Trophoblast cell (in vitro differentiated cells and primary cell): ENCODE results near the gene LGR5.

Source experiments
- DNase-seq, 2 donors: peaks; one replicate each; pipeline ENCODE4 v3.0.0-alpha.2; 2016
- H2AFZ ChIP-seq: 2 replicates; pipeline ENCODE4 v1.6.1; 2013; ENCODE audit warnings: low read length, moderate library complexity, mild to moderate bottlenecking; ENCODE audit not compliant: insufficient read depth, poor library complexity
- H2AK5ac ChIP-seq: 2 replicates; pipeline ENCODE4 v1.6.1; 2013; ENCODE audit warnings: mild to moderate bottlenecking, low read length
- H2BK120ac ChIP-seq: 2 replicates; pipeline ENCODE4 v1.6.1; 2013; ENCODE audit warnings: low read length, mild to moderate bottlenecking, moderate library complexity; ENCODE audit not compliant: insufficient read depth, poor library complexity
- H2BK12ac ChIP-seq: 2 replicates; pipeline ENCODE4 v1.6.1; 2013; ENCODE audit warnings: mild to moderate bottlenecking, low read length, moderate library complexity
- H2BK5ac ChIP-seq: 2 replicates; pipeline ENCODE4 v1.6.1; 2013; ENCODE audit warnings: low read length, low read depth, moderate library complexity, mild to moderate bottlenecking; ENCODE audit not compliant: poor library complexity
- H3K14ac ChIP-seq: 2 replicates; pipeline ENCODE4 v1.6.1; 2013; ENCODE audit warnings: mild to moderate bottlenecking, low read length
- H3K18ac ChIP-seq: 2 replicates; pipeline ENCODE4 v1.6.1; 2013; ENCODE audit warnings: mild to moderate bottlenecking, low read length
- H3K23ac ChIP-seq: 2 replicates; pipeline ENCODE4 v1.6.1; 2013; ENCODE audit warnings: low read length
- H3K27ac ChIP-seq: 2 replicates; pipeline ENCODE4 v1.5.1; 2013; ENCODE audit warnings: low read depth, mild to moderate bottlenecking, inconsistent platforms, low read length, moderate library complexity
- H3K27me3 ChIP-seq: 2 replicates; pipeline ENCODE4 v1.6.1; 2013; ENCODE audit warnings: inconsistent platforms, mild to moderate bottlenecking, low read length, moderate library complexity; ENCODE audit not compliant: insufficient read depth
- H3K36me3 ChIP-seq, 2 experiments: 1 replicate in 1 of 2; 2 replicates in 1 of 2; pipeline ENCODE4 v1.6.1; 2013; ENCODE audit warnings: low read length in 2 of 2, mild to moderate bottlenecking in 2 of 2, moderate library complexity in 1 of 2; ENCODE audit not compliant: insufficient read depth in 2 of 2, control insufficient read depth in 1 of 2
- H3K4ac ChIP-seq: 2 replicates; pipeline ENCODE4 v1.6.1; 2013; ENCODE audit warnings: low read depth, mild to moderate bottlenecking, low read length, moderate library complexity
- H3K4me1 ChIP-seq, 2 experiments: 1 replicate in 1 of 2; 2 replicates in 1 of 2; pipeline ENCODE4 v1.6.1; 2013; ENCODE audit warnings: low read length in 2 of 2, mild to moderate bottlenecking in 2 of 2, moderate library complexity in 1 of 2; ENCODE audit not compliant: insufficient read depth in 2 of 2, control insufficient read depth in 1 of 2
- H3K4me2 ChIP-seq: 2 replicates; pipeline ENCODE4 v1.6.1; 2013; ENCODE audit warnings: inconsistent platforms, mild to moderate bottlenecking, low read length, moderate library complexity
- H3K4me3 ChIP-seq: 2 replicates; pipeline ENCODE4 v1.5.1; 2013; ENCODE audit warnings: mild to moderate bottlenecking, low read depth, low read length, inconsistent platforms
- H3K79me1 ChIP-seq: one replicate; pipeline ENCODE4 v1.6.1; 2013; ENCODE audit warnings: low read length
- H3K79me2 ChIP-seq: 2 replicates; pipeline ENCODE4 v1.6.1; 2013; ENCODE audit warnings: low read length, mild to moderate bottlenecking; ENCODE audit not compliant: control insufficient read depth, insufficient read depth, poor library complexity
- H3K9ac ChIP-seq: 2 replicates; pipeline ENCODE4 v1.6.1; 2013; ENCODE audit warnings: mild to moderate bottlenecking, low read length
- H3K9me3 ChIP-seq: 2 replicates; pipeline ENCODE4 v1.6.1; 2013; ENCODE audit warnings: low read depth, mild to moderate bottlenecking, control low read depth, inconsistent platforms, low read length; ENCODE audit not compliant: insufficient read depth
- H4K12ac ChIP-seq: 2 replicates; pipeline ENCODE4 v1.6.1; 2013; ENCODE audit warnings: low read depth, mild to moderate bottlenecking, low read length, moderate library complexity
- H4K8ac ChIP-seq: 2 replicates; pipeline ENCODE4 v1.6.1; 2013; ENCODE audit warnings: low read depth, mild to moderate bottlenecking, low read length, moderate library complexity
- H4K91ac ChIP-seq: one replicate; pipeline ENCODE4 v1.6.1; 2013; ENCODE audit warnings: low read depth, mild to moderate bottlenecking, low read length, moderate library complexity
- WGBS: extraction: QIAGEN DNeasy Blood & Tissue Kit; methylation state at CpG from one replicate; pipeline ENCODE4 v1.1.7; 2013; ENCODE audit warnings: missing lambda C conversion rate; ENCODE audit not compliant: insufficient read length, insufficient coverage; ENCODE audit errors: extremely low coverage; 5-methylcytosine and 5-hydroxymethylcytosine counted together

The LGR5 gene

DNA sequence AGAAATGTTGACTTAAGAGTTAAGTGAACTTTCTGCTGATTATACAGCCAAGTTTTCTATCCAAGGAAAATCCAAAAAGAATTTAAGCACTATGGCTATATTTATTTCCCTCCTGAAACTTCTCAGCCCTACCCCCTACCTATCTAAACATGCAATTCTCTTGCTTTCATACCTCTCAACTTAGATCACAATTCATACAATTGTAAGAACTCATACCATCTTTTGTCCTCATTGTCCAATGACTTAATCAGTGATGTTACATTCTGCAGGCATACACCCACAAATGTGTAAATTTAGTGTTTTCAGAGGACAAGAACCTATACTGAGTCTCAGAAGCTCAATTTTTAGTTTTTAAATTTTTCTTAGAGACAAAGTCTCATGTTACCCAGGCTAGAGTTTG is 161.9 kb downstream of the LGR5 start:
- Histone ChIP-seq H3K9ac (no peak overlapping the region), H3K79me2 (no peaks in the 10 kb centered on the region), H3K27me3 (no peaks in the 10 kb centered on the region)

DNA sequence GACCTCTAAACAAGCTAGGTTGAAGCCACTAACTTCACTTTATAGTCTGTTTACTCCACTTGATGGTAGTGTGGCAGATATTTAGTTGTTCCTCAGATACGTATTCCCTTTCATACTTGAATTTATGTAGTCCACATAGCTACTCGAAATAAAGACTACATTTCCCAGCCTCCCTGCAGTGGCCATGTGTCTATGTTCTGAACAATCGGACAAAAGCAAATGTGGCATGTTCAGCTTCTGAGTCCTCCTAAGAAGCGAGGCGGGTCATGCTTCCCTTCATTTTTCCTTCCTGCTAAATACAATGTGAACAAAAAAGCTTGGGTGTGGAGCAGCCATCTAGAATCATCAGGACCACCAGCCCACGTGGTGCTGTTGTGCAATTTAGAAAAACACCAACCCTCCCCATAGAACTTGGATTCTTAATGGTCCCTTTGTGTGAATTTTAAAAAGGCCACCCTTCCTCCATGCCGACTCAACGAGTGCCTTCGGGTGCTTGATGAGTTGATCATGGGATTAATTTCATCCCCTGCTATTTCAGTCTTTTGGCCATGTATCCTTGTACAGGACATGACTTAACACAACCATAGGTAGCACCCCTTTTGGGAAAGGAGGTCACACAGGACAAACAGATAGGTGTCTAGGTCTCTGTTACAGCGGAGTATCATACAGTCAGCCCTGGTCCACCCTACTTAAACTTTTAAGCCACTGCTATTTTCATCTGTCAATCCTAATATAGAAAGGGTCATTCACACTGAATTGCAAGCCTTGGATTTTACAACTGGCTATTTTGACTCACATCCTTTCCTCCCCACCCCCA is 163.4 kb downstream of the LGR5 start:
- Histone ChIP-seq H3K27me3 (no peaks in the 10 kb centered on the region), H4K8ac (no peak overlapping the region), H3K79me2 (no peaks in the 10 kb centered on the region), H3K4me1 (no peaks in the 10 kb centered on the region), H3K18ac (no peak overlapping the region), H3K79me1 (no peaks in the 10 kb centered on the region), H4K91ac (no peak overlapping the region), H3K27ac (no peak overlapping the region), H2BK120ac (no peak overlapping the region), H2AFZ (no peak overlapping the region), H3K14ac (no peak overlapping the region), H3K23ac (no peak overlapping the region), H2BK12ac (no peak overlapping the region), H3K4me3 (no peak overlapping the region), H4K12ac (no peak overlapping the region), H2BK5ac (peak overlapping the region; percentile 49), H3K9me3 (no peaks in the 10 kb centered on the region), H3K36me3 (peaks cover 0 to 1% of the 10 kb centered on the region in 2 experiments), H2AK5ac (no peak overlapping the region), H3K9ac (no peak overlapping the region), H3K4me2 (no peak overlapping the region), H3K4ac (no peak overlapping the region)
- peak in 1 of 2 donors; percentile 10 for DNase-seq
- no CpG with 5 or more reads among the region's 10 CpGs for WGBS

More for the DNA sequence above, 161.9 kb downstream of the LGR5 start:
- no peak overlapping the region for H3K14ac ChIP-seq
- no peak overlapping the region for H2AFZ ChIP-seq
- H2BK12ac ChIP-seq, result no peak overlapping the region
- H4K8ac ChIP-seq, result no peak overlapping the region
- H3K4me1 ChIP-seq, result no peaks in the 10 kb centered on the region
- no peak overlapping the region for H3K4me2 ChIP-seq
- peak in 1 of 2 donors; percentile 22 for DNase-seq
- H2AK5ac ChIP-seq, result no peak overlapping the region
- H2BK5ac ChIP-seq, result no peak overlapping the region
- no peaks in the 10 kb centered on the region for H3K36me3 ChIP-seq
- H2BK120ac ChIP-seq, result no peak overlapping the region
- no peak overlapping the region for H3K4ac ChIP-seq
- no peak overlapping the region for H4K12ac ChIP-seq
- no peak overlapping the region for H3K27ac ChIP-seq
- H3K23ac ChIP-seq, result no peak overlapping the region
- H3K79me1 ChIP-seq, result no peaks in the 10 kb centered on the region
- no peak overlapping the region for H3K4me3 ChIP-seq
- no peaks in the 10 kb centered on the region for H3K9me3 ChIP-seq
- H3K18ac ChIP-seq, result no peak overlapping the region
- H4K91ac ChIP-seq, result no peak overlapping the region

- no peak for DNase-seq
- Histone ChIP-seq H3K27me3 (no peaks in the 10 kb centered on the region), H3K27ac (no peak overlapping the region), H3K36me3 (peaks cover 1 to 6% of the 10 kb centered on the region in 2 experiments), H3K4me2 (no peak overlapping the region), H4K12ac (no peak overlapping the region), H2AFZ (no peak overlapping the region), H4K91ac (no peak overlapping the region), H3K79me2 (no peaks in the 10 kb centered on the region), H3K18ac (no peak overlapping the region), H4K8ac (no peak overlapping the region), H3K79me1 (no peaks in the 10 kb centered on the region), H2AK5ac (no peak overlapping the region), H2BK5ac (no peak overlapping the region), H2BK12ac (no peak overlapping the region), H3K4me3 (no peak overlapping the region), H3K9me3 (no peaks in the 10 kb centered on the region), H3K4me1 (no peaks in the 10 kb centered on the region), H3K9ac (no peak overlapping the region), H3K4ac (no peak overlapping the region), H3K23ac (no peak overlapping the region), H3K14ac (no peak overlapping the region), H2BK120ac (no peak overlapping the region)
- WGBS, result no CpG with 5 or more reads among the region's 3 CpGs
Observed at GRCh38 chr12:71605039-71605438, 165.4 kb downstream of the LGR5 start.

- Histone ChIP-seq H2AK5ac (no peak overlapping the region), H3K27me3 (no peaks in the 10 kb centered on the region), H4K8ac (no peak overlapping the region), H4K12ac (no peak overlapping the region), H3K9me3 (no peaks in the 10 kb centered on the region), H3K36me3 (peaks cover 1 to 9% of the 10 kb centered on the region in 2 experiments), H2BK120ac (no peak overlapping the region), H3K79me2 (no peaks in the 10 kb centered on the region), H4K91ac (no peak overlapping the region), H3K23ac (no peak overlapping the region), H3K9ac (no peak overlapping the region), H3K4me2 (no peak overlapping the region), H3K79me1 (no peaks in the 10 kb centered on the region), H3K18ac (no peak overlapping the region), H3K27ac (no peak overlapping the region), H2BK12ac (no peak overlapping the region), H3K4me3 (no peak overlapping the region), H3K14ac (no peak overlapping the region), H2BK5ac (no peak overlapping the region), H3K4me1 (no peaks in the 10 kb centered on the region), H3K4ac (no peak overlapping the region), H2AFZ (no peak overlapping the region)
- no peak for DNase-seq
- WGBS, result no CpG with 5 or more reads among the region's 4 CpGs
Observed at GRCh38 chr12:71607494-71608330, 168.1 kb downstream of the LGR5 start.
